GM21367 (cell line): Measurements from ENCODE around the gene PDHB.

Experiments
- ATAC-seq: cut with Tn5 transposase; IDR thresholded peaks from one replicate; pipeline ENCODE4 v1.9.1; 2021; ENCODE audit not compliant: unreplicated experiment

The PDHB gene

DNA sequence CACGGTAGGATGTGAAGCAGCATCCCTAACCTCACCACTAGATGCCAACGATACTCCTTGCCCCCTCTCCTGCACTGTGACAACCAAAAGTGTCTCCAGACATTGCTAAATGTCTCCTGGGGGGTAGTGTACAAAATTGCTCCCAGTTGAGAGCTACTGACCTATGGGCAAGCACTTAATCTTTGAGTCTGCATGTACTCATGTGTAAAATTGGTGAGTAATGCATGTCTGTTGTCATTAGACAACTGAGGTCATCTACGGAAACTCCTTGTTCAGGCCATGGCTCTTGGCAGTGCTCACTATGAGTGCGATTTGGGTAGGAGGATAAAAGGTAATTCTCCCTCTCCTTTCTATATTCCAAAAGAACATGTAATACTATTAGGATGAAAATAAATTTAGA, 29.2 kb downstream of the PDHB start:
- ATAC-seq, result no peak

DNA sequence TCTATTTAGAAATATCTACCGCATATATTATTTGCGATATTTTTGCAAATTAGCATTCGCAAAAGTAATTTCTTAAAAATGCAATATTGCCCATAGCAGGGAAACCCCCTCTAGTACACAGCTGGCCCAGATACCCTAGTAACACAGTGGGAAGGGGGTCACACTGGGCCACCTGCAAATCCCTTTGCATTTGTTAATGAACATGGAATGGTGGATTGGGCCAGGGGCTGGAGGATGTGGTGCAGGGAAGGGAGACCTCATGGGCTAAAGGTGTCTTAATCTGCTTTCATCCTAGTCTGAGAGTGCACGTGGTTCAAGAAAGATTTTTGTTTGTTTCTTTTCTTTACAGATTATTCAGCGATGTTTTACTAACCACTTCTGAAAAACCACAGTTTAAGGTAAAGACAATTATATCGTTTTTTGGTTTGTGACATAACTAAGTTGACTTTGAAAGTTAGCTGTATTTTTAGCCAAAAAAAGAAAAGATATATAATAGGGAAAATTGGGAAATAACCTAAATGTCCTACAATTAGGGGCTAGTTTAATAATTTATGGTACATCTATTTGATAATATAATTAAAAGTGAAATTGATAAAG, 30.0 kb downstream of the PDHB start:
- ATAC-seq, result no peak

DNA sequence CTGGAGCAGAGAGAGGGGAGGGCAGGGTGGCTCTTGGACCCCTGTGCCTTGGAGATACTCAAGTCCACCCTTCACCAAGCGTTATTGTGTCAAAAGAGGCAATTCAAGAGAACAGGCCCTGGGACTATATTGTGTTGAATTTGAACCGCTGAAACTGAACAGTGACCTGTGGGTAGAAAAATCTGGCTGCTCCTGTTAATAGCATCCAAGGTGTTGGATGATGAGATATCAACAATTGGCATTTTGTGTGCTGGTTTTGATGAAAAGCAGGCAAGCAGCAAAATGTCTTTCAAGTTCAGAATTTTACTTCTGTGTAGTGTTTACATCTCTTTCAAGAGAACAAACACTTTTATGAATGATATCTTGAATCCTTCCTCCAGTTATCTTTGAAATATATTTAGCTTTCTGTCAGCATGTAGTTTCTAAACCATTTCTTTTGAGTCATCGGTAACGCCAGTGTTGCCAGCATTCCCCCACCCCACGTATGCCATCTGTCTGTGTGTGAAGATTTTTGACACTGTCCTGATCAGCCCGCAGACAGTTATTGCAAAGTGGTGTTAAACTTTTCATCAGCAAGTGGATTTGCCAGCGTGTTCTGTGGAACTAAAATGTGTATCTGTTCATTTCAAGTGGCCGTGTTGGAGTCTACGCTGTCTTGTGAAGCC, 34.8 kb downstream of the PDHB start:
- ATAC-seq, result no peak

DNA sequence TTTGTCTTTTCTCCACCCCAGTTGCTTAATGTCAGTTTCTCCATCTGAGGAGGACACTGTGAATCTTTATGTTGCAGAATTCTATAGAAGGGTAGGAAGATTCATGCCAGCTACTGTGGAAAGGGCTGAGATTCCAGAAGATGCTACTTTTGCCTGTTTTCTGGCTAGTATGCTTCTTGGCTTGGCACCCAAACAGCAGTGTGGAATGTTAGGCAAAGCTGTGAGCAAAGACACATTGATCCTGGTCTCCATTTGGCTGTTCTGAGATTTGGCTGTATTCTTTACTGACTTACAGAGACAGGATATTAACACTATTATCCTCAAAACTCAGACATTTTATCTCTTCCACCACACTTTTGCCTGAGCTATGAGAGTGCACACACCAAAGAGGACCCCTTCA, 39.3 kb downstream of the PDHB start:
- ATAC-seq, result no peak

DNA sequence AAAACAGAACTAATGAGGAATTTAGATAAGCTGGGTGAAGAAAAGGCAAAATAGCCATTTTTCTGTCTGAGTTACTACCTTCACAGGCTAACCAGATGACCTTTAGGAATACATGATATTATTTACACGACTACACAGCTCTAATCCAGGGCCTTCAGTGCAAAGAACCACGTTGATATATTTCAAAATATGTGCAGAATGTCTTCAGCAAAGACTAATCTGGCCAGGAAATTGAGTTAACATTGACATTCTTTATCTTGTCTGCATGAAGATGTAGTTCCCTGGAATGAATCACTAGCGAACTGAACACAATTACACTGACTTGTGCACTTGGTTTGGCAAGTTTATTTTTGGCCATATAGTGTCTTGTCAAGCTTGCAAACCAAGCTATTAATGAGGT, 41.5 kb downstream of the PDHB start:
- ATAC-seq, result no peak

- ATAC-seq, result no peak
Observed at GRCh38 chr3:58391156-58391865, 42.3 kb downstream of the PDHB start.

DNA sequence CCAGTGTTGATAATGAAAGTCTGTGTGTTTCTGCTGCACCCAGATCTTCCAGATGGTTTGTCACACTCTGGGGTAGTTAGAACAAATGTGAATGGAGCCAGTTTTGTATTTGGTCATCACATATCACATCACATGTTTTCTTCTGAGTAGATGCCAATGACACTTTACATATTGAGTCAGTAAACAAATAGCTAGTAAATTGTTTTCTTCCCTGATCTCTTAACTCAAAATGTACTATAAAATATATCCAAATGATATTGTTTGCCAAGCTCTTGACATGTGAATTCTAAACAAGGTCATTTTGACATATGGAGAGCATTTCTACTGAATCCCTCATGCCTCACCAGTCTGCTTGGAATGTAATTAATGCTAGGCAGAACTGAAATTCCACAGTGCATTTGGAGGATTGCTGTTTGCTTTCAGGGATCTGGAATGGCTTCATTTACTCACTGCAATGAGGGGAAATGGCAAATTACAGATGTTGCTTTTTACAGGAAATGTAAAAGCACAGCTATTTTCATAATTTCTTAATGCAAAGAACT, 45.0 kb downstream of the PDHB start:
- no peak for ATAC-seq

DNA sequence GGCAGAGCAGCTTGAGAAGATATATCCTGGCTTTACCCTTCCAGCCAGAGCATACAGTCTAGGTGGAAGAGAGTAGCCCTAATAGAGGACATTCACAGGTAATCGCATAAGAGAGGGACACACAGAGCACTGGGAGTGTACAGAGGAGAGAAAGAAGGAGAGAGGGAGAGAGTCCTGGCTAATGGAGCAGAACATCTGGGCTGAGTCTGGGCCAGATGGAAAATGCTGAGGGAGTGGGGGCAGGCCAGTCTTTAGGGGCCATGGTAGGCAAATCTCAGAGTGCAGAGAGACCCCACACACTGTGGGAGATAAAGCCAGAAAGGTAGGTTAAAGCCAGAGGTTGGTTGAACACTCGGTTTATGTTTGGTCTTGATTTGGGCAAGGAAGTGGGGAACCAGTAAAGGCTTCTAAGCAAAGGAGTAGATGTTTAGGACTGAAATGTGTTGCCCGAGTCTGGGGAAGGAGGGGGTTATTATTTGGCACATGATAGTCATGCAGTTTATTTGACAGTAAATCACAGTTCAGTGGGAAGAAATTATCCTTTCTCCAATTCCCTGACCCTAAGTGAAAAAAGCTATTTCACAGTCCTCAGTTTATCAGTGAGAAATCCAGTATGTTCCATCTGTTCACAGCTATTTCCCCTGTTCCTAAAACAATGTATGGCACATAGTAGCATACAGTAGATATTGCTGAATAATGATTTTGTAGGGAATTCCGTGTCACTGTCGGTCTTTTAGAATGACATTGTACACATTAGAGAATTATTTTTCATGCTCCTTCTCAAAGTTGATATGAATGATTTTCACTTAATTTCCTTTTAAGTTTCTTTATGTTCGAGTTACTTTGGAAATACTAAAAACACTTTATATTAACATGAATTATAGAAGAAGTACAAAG, 45.7 kb downstream of the PDHB start:
- no peak for ATAC-seq

- no peak for ATAC-seq
Observed at GRCh38 chr3:58386626-58387365, 46.8 kb downstream of the PDHB start.

GRCh38 chr3:58384381-58385090, 49.1 kb downstream of the PDHB start:
- no peak for ATAC-seq

GRCh38 chr3:58383904-58384303, 49.7 kb downstream of the PDHB start:
- no peak for ATAC-seq

DNA sequence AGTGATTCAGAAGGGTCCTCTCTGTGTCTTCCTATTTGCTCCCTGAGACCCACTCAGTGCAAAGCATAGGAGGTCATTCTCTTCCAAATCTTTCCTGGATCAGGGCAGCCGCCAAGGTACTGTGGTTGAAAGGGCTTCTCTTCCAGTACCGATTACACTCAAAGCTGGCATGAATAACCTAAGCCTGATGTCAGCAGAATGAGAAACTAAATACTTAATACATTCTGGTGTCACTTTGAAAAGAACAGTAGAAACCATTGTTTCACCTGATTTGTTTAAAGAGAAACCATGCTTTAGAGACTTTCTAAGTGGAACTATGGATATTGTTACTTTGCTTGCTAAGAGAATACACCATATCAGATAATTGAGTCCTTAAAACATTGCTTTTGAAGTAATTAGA, 50.2 kb downstream of the PDHB start:
- ATAC-seq, result no peak

DNA sequence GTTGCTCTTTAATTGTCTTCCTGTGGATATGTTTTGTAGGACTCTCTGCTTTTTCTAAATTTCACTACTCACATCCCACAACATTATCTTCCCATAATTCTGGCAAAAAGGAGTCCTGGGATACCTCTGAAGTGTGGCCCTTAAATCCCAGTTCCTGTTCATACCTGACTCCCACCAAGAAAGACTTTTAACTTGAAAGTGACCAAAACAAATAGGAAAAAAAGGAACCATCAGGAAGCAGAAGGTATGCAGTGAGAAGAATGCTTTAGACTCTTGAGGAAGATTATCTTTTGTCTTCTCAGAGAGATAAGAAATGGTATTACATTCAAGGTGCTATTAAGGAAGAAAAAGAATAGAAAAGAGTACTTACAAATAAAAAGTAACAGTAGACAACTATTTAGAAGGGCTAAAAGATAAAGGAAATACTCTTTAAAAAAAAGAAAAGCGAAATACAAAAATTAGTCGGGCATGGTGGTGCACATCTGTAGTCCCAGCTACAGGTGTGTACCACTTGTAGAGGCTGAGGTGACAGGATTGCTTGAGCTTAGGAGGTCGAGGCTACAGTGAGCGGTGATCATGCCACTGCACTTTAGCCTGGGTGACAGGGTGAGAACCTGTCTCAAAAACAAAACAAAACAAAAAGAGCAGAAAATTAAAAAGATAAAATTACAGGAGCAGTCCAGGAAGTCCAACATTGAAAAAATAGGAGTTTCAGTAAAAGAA, 54.1 kb downstream of the PDHB start:
- no peak for ATAC-seq

GRCh38 chr3:58377750-58378149, 55.9 kb downstream of the PDHB start:
- ATAC-seq, result no peak
